Skeletal muscle satellite cell (primary cell): ENCODE data around the gene CEP95.

Experiments
- H3K27me3 ChIP-seq: 2 replicates; pipeline ENCODE4 v1.7.0; 2013; ENCODE audit warnings: low read length; ENCODE audit not compliant: control insufficient read depth, insufficient read depth
- H3K36me3 ChIP-seq: 2 replicates; pipeline ENCODE4 v1.7.0; 2013; ENCODE audit warnings: mild to moderate bottlenecking, control low read depth, low read length; ENCODE audit not compliant: insufficient read depth
- H3K4me1 ChIP-seq: 2 replicates; pipeline ENCODE4 v1.7.0; 2013; ENCODE audit warnings: low read length; ENCODE audit not compliant: control insufficient read depth, insufficient read depth
- H3K4me2 ChIP-seq: 2 replicates; pipeline ENCODE4 v1.7.0; 2013; ENCODE audit warnings: mild to moderate bottlenecking, low read length
- H3K4me3 ChIP-seq: 2 replicates; pipeline ENCODE4 v1.7.0; 2013; ENCODE audit warnings: low read length
- H3K9ac ChIP-seq: 2 replicates; pipeline ENCODE4 v1.7.0; 2013; ENCODE audit warnings: mild to moderate bottlenecking, low read depth, low read length, moderate library complexity
- H3K9me3 ChIP-seq: replicated peaks from 2 replicates; pipeline ENCODE4 v1.7.0; 2013; ENCODE audit warnings: mild to moderate bottlenecking, control low read depth, low read length

The CEP95 gene

DNA sequence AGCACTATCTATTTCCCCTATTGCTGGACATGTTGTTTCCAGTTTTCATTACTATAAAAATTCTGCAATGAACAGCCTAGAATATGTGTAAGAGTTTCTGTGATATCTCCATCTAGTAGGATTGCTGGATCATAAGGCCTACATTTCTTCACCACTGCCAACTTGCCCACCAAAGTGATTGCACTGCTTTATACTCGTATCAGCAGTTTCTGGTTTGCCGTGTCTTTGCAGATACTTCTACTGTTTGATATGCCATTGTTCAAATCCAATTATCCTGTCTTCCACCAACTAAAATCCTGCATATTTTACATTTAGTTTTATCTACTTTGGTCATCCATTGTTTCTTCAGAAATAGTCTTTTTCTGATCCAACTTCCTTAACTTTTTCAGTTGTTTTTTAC, 21.1 kb downstream of the CEP95 start:
- H3K27me3 ChIP-seq, result no peaks in the 10 kb centered on the region
- no peak overlapping the region for H3K9ac ChIP-seq
- no peak overlapping the region for H3K4me3 ChIP-seq
- no peaks in the 10 kb centered on the region for H3K4me1 ChIP-seq
- H3K36me3 ChIP-seq, result peaks cover 81% of the 10 kb centered on the region
- no peaks in the 10 kb centered on the region for H3K9me3 ChIP-seq
- H3K4me2 ChIP-seq, result no peak overlapping the region

DNA sequence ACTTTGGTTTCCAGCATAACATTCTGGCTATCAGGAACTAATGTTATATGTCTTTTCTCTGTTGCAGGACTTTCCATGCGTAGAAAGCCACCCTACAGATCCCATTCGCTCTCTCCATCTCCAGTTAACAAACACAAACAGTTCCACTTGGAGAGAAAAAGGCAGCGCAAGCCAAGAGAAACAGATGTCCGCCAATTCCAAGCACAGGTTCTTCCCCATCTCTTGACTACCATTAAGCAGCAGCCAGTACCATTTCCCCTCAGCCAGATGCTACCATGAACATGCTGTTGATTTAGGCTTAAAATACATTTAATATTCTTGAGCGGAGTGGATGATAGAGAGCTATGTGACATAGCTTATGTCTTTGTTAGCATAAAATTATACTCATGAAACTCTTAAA, 22.4 kb downstream of the CEP95 start:
- Histone ChIP-seq H3K4me2 (no peak overlapping the region), H3K4me1 (no peaks in the 10 kb centered on the region), H3K36me3 (peaks cover 83% of the 10 kb centered on the region), H3K4me3 (no peak overlapping the region), H3K27me3 (no peaks in the 10 kb centered on the region), H3K9me3 (no peaks in the 10 kb centered on the region), H3K9ac (no peak overlapping the region)

DNA sequence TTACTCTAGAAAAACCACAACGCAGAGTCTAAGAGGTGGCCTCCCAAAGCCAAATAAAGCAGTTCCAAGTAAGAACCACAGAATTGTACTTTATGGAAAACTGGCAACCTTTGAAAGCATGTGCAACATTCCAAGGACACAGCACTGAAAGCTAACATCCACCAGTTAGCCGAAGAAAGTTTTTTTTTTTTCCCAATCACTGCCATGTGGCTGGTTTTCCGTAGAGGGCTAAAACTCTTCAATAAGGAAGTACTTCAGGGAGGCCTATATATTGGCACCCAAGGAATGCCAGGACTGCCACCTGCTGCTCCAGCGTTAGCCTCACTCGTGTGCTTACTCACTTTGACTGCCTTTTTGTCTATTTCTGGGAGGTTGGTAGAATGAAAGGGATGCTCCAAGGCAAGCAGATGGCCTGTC, 25.2 kb downstream of the CEP95 start:
- Histone ChIP-seq H3K9ac (no peak overlapping the region), H3K9me3 (no peaks in the 10 kb centered on the region), H3K4me3 (no peak overlapping the region), H3K4me1 (no peaks in the 10 kb centered on the region), H3K4me2 (no peak overlapping the region), H3K36me3 (peaks cover 86% of the 10 kb centered on the region), H3K27me3 (no peaks in the 10 kb centered on the region)

DNA sequence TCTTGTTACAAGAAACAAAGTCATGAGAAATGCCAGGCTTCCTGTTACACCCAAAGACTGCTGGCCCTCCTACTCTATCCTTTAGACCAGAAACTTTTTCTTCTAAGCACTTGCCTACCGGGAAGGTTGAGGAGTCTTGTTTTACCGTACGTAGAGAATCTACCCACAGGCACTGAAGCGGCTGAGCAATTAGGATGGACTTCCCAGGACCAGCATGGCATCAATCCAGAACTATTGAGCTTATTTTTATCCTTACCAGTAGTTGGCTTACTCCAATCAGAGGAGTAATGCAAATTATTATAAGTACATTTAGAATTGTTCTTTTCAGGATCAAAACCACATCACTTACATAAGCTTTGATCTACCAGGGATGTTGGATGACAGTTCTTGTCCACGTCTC, 25.6 kb downstream of the CEP95 start:
- Histone ChIP-seq H3K36me3 (peaks cover 87% of the 10 kb centered on the region), H3K4me3 (no peak overlapping the region), H3K9ac (no peak overlapping the region), H3K9me3 (no peaks in the 10 kb centered on the region), H3K27me3 (no peaks in the 10 kb centered on the region), H3K4me2 (no peak overlapping the region), H3K4me1 (no peaks in the 10 kb centered on the region)

DNA sequence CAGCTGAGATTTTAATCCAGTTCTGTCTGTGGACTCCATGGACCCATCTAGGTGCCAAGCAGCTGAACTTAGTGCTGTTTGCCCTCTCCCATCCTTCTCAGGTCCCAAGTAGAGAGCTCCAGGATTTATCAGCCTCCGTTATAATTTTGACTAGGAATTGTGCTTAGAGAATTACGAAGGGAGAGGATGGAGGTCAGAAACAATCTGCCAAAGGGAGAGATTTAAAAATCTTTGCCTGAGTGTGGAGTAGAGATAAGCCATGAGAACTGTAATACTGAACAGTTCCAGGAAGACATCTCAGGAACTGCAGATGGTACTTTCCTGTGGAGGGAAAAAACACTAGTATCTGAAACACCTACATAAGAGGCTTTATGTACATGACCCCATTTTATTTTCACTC, 27.0 kb downstream of the CEP95 start:
- Histone ChIP-seq H3K9me3 (no peaks in the 10 kb centered on the region), H3K4me1 (no peaks in the 10 kb centered on the region), H3K4me2 (no peak overlapping the region), H3K4me3 (no peak overlapping the region), H3K27me3 (no peaks in the 10 kb centered on the region), H3K9ac (no peak overlapping the region), H3K36me3 (peaks cover 87% of the 10 kb centered on the region)

DNA sequence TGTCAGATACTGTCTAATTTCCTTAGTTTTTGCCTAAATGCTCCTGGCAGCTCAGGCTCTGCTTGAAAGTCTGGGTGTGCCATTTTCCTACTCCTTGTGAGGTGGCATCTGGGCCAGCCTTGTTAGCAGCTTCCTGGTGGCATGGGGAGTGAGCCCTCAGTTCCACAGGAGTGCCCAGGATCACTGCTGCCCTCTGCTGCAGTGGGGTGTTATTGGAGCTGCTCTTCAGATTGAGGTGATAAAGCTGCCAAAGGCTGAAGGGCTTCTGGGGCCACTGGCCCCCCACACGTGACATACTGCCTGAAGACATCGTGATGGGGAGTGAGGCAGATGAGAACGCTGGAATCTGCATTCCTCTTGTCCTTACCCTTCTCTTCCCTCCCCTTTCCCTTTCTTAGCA, 27.4 kb downstream of the CEP95 start:
- H3K36me3 ChIP-seq, result peaks cover 88% of the 10 kb centered on the region
- H3K4me2 ChIP-seq, result no peak overlapping the region
- no peaks in the 10 kb centered on the region for H3K4me1 ChIP-seq
- no peak overlapping the region for H3K4me3 ChIP-seq
- H3K9ac ChIP-seq, result no peak overlapping the region
- H3K9me3 ChIP-seq, result no peaks in the 10 kb centered on the region
- no peaks in the 10 kb centered on the region for H3K27me3 ChIP-seq

DNA sequence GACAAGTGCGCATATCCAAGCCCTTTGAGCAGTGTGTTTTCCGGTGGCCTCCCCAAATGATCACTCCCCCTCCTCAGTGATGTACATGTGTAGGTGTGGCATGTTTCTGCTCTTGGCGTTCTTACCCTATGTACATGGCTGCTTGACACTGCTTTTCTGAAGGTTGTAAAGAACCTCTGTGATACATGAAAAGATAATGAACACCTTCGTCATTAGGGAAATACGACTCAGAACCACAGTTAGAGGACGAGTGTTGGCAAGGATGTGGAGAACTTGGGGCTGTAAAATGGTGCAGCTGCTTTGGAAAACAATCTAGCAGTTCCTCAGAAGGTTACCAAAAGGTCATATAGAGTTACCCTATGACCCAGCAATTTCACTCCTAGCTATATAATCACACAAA, 28.6 kb downstream of the CEP95 start:
- Histone ChIP-seq H3K36me3 (peaks cover 91% of the 10 kb centered on the region), H3K4me1 (no peaks in the 10 kb centered on the region), H3K4me2 (no peak overlapping the region), H3K4me3 (no peak overlapping the region), H3K9me3 (no peaks in the 10 kb centered on the region), H3K9ac (no peak overlapping the region), H3K27me3 (no peaks in the 10 kb centered on the region)

DNA sequence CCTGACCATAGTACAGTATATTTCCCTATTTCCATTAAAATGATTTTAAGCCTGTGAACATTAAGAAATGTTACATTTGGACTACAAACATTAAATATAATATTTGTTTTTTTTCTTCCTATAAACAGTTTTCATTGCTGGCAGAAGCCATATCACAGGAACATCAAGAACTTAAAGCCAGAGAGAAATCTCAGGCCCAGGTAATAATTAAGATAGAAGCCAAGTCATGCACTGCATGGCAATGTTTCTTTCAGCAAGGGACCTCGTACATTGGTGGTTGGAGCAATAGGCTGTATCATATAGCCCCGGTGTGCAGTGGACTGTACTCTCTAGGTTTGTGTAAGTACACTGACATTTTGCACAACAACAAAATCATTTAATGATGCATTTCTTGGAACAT, 30.1 kb downstream of the CEP95 start:
- Histone ChIP-seq H3K9me3 (no peaks in the 10 kb centered on the region), H3K4me2 (no peak overlapping the region), H3K27me3 (no peaks in the 10 kb centered on the region), H3K4me1 (peaks cover 2% of the 10 kb centered on the region), H3K9ac (no peak overlapping the region), H3K36me3 (peaks cover 86% of the 10 kb centered on the region), H3K4me3 (no peak overlapping the region)

DNA sequence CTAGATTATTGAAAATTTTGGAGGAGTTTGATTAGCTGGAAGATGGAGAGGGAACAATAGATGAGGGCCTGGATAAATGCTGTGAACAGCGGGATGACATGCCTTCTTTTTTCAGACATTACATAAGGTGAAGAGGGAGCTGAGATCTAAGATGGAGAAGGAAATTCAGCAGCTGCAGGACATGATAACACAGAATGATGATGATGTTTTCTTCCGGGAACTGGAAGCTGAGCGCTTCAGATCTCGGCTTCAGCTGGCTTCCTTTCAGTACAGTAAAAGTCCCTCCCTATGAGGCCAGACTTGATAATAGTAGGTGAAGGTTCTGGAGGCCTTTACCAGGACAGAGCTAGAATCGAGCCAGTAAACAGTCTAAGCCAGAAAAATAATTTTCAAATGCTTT, 30.7 kb downstream of the CEP95 start:
- peaks cover 6% of the 10 kb centered on the region for H3K4me1 ChIP-seq
- no peaks in the 10 kb centered on the region for H3K9me3 ChIP-seq
- no peaks in the 10 kb centered on the region for H3K27me3 ChIP-seq
- no peak overlapping the region for H3K4me2 ChIP-seq
- H3K4me3 ChIP-seq, result no peak overlapping the region
- H3K36me3 ChIP-seq, result peaks cover 86% of the 10 kb centered on the region
- no peak overlapping the region for H3K9ac ChIP-seq

DNA sequence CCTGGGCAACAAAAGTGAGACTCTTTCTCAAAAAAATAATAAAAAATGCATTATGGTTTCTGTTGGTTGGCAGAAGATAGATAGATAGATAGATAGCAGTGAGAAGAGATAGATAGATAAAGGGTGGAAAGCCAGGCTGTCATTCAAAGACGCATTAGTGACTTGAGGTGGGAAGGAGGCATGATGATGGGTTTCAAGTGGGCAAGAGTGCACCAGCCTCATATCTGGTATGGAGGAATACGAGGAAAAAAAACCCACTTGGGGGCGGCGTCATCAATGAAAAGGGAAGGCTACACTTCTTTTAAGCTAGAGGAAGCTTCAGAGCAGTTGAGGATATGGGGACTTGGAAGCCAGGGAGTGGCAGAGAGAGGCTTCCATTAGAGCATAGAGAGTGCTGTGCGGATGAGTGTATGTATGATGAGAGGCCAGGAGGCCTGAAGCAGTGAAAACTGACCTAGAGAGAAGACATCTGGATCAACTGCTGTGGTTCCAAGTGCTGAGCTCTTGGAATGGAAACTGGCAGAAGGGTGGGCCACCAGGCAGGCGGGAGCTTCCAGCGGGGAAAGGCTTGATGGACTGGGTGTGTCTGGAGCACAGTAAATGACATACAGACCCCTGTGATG, 31.8 kb downstream of the CEP95 start:
- Histone ChIP-seq H3K4me2 (no peak overlapping the region), H3K36me3 (peaks cover 83% of the 10 kb centered on the region), H3K4me3 (no peak overlapping the region), H3K9me3 (no peaks in the 10 kb centered on the region), H3K27me3 (no peaks in the 10 kb centered on the region), H3K4me1 (peaks cover 6% of the 10 kb centered on the region), H3K9ac (no peak overlapping the region)

DNA sequence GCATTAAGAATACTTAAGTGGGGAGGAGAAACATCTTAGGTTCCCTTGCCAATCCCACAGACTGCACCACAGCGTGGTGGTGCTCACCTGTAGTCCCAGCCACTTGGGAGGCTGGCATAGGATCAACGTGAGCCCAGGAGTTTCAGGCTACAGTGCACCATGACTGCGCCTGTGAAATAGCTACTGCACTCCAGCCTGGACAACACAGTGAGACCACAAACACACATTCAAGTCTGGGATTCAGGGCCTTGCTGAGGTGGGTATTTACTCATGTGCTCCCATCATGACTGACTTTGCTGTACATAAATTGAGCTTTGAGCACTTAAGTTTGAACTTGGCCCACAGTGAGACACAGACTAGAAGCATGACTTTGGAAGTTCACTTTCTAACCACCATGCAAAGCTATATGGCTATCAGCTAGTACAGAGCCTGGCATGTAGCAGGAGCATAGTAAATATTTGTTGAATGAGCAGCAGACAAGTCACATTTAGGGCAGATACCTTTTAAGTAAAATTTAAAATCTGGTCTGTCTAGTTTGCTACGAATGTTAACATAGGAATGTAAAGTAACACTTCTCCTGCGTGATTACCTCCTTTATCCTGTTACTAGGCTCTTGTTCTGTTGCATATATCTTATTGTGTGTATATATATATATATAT, 33.5 kb downstream of the CEP95 start:
- Histone ChIP-seq H3K9me3 (no peaks in the 10 kb centered on the region), H3K9ac (no peak overlapping the region), H3K27me3 (no peaks in the 10 kb centered on the region), H3K4me3 (no peak overlapping the region), H3K4me1 (peaks cover 6% of the 10 kb centered on the region), H3K36me3 (peaks cover 83% of the 10 kb centered on the region), H3K4me2 (no peak overlapping the region)

DNA sequence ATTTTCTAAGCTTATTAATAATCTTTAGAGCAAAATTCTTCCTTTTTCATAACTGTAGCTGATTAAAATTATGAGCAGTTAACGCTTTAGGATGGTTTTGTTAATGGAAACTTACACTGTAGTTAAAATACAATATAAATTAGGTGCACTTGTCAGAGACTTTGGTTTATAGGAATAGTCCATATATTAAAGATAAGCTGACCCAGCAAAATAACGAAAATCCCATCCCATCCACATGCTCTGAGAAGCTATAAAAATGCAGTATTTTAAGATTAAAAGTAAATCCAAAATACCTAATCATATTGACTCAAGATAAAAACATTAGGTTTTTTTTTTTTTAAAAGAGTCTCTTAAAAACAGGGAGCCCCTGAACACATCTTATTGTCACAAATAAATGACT, 38.0 kb downstream of the CEP95 start:
- no peak overlapping the region for H3K4me2 ChIP-seq
- peaks cover 85% of the 10 kb centered on the region for H3K36me3 ChIP-seq
- H3K27me3 ChIP-seq, result no peaks in the 10 kb centered on the region
- no peak overlapping the region for H3K4me3 ChIP-seq
- peaks cover 6% of the 10 kb centered on the region for H3K4me1 ChIP-seq
- H3K9ac ChIP-seq, result no peak overlapping the region
- H3K9me3 ChIP-seq, result no peaks in the 10 kb centered on the region
